Mammary epithelial cell (primary cell): Measurements from ENCODE around the gene LAG3.

ENCODE experiments used
- CTCF ChIP-seq, 2 donors: IDR thresholded peaks in 1 of 2; conservative IDR thresholded peaks in 1 of 2; 2 replicates each; pipeline ENCODE4 v1.5.1; 2011 to 2012; ENCODE audit warnings: inconsistent platforms in 2 of 2, low read length in 2 of 2, mild to moderate bottlenecking in 2 of 2, control low read depth in 1 of 2, low read depth in 1 of 2; ENCODE audit not compliant: insufficient read depth in 1 of 2; ENCODE audit errors: extremely low read depth in 1 of 2
- EZH2 ChIP-seq: IDR thresholded peaks from 2 replicates; pipeline ENCODE4 v1.6.1; 2012; ENCODE audit warnings: low read length, inconsistent platforms, borderline replicate concordance

- TF ChIP-seq EZH2 (no peak), CTCF (conservative IDR thresholded peaks at IDR 0.05 in 1 of 2, IDR thresholded peaks at IDR 0.05 in 1 of 2; ENCODE audit: extremely low read depth in 1 of 2, insufficient read depth in 1 of 2, low read depth in 1 of 2, low read length in 2 of 2) (no peak)
Measured at GRCh38 chr12:6734506-6735387, 37.6 kb upstream of the LAG3 start.
